DMS53 treated with DMSO at 0.1 percent for 48 hours (cell line): ENCODE results near the gene CMKLR1.

ENCODE experiments used
- DNase-seq: peaks from one replicate; lab custom pipeline; 2025; ENCODE audit not compliant: unreplicated experiment; lab: John Stamatoyannopoulos, UW

CMKLR1 gene

GRCh38 chr12:108363165-108363564 is 24.1 kb upstream of the CMKLR1 start:
- DNase-seq = no peak

- DNase-seq = no peak
Observed at GRCh38 chr12:108361606-108362005, 22.5 kb upstream of the CMKLR1 start.

GRCh38 chr12:108360487-108360886 is 21.4 kb upstream of the CMKLR1 start:
- no peak for DNase-seq

GRCh38 chr12:108360057-108360456 is 20.9 kb upstream of the CMKLR1 start:
- DNase-seq = no peak

GRCh38 chr12:108358580-108358965 is 19.5 kb upstream of the CMKLR1 start:
- DNase-seq = no peak

GRCh38 chr12:108357834-108358579 is 18.9 kb upstream of the CMKLR1 start:
- no peak for DNase-seq

GRCh38 chr12:108356835-108357806 is 18.0 kb upstream of the CMKLR1 start:
- no peak for DNase-seq

- DNase-seq = no peak
Observed at GRCh38 chr12:108355069-108355468, 16.0 kb upstream of the CMKLR1 start.

- no peak for DNase-seq
Observed at GRCh38 chr12:108352591-108352990, 13.5 kb upstream of the CMKLR1 start.

GRCh38 chr12:108350511-108350910 is 11.4 kb upstream of the CMKLR1 start:
- no peak for DNase-seq

GRCh38 chr12:108349278-108349688 is 10.2 kb upstream of the CMKLR1 start:
- no peak for DNase-seq

GRCh38 chr12:108348842-108349241 is 9.7 kb upstream of the CMKLR1 start:
- DNase-seq = no peak

GRCh38 chr12:108346727-108347710 is 7.9 kb upstream of the CMKLR1 start:
- no peak for DNase-seq

- no peak for DNase-seq
Observed at GRCh38 chr12:108345716-108346633, 6.9 kb upstream of the CMKLR1 start.

- no peak for DNase-seq
Observed at GRCh38 chr12:108342985-108343384, 3.9 kb upstream of the CMKLR1 start.

- DNase-seq = no peak
Observed at GRCh38 chr12:108341854-108342847, 3.0 kb upstream of the CMKLR1 start.

GRCh38 chr12:108341356-108341755 is 2.2 kb upstream of the CMKLR1 start:
- DNase-seq = no peak

- DNase-seq = no peak
Observed at GRCh38 chr12:108340037-108340436, 926 bp upstream of the CMKLR1 start.
